Neural cell (in vitro differentiated cells): ENCODE results near the gene SLC4A7. TPM values are rescaled to one million over a fixed set of nuclear protein-coding genes. Genes with fewer than 3 reads are reported as not detected.
"Not testable (repeated sequence)": the region's sequence is repeated elsewhere in the genome, so short reads cannot be mapped to it uniquely, and the experiment has no call there.

Experiments used
- H2AFZ ChIP-seq: fragments of 200-600, 300-800 bp; sonication (generic), shearing (Covaris generic); 2 replicates; pipeline ENCODE4 v1.6.0; 2014; ENCODE audit warnings: low read depth, mild to moderate bottlenecking, antibody characterized with exemption, low read length, moderate library complexity
- H3F3A ChIP-seq: fragments of 200-600 bp; shearing (Covaris generic); 2 replicates; pipeline ENCODE4 v1.6.1; 2016; ENCODE audit warnings: mild to moderate bottlenecking, moderate library complexity, mixed read lengths, antibody characterized with exemption, low read length; ENCODE audit not compliant: insufficient read depth, poor library complexity, severe bottlenecking
- H3K27ac ChIP-seq: fragments of 200-600, 300-800 bp; sonication (generic), shearing (Covaris generic); 2 replicates; pipeline ENCODE4 v1.5.1; 2014; ENCODE audit warnings: mild to moderate bottlenecking, low read length, moderate library complexity
- H3K27me3 ChIP-seq: fragments of 300-800, 200-600 bp; sonication (generic), shearing (Covaris generic); 2 replicates; pipeline ENCODE4 v1.6.0; 2014; ENCODE audit warnings: mild to moderate bottlenecking, low read depth, low read length, moderate library complexity; ENCODE audit not compliant: insufficient read depth
- H3K36me3 ChIP-seq: fragments of 300-800, 200-600 bp; sonication (generic), shearing (Covaris generic); 2 replicates; pipeline ENCODE4 v1.5.1; 2014; ENCODE audit warnings: mild to moderate bottlenecking, antibody characterized with exemption, low read length, moderate library complexity; ENCODE audit not compliant: insufficient read depth
- H3K4me2 ChIP-seq: fragments of 300-800, 200-600 bp; sonication (generic), shearing (Covaris generic); 2 replicates; pipeline ENCODE4 v1.6.0; 2014; ENCODE audit warnings: mild to moderate bottlenecking, low read length
- H3K4me3 ChIP-seq: fragments of 300-800, 200-600 bp; sonication (generic), shearing (Covaris generic); 2 replicates; pipeline ENCODE4 v1.5.1; 2014; ENCODE audit warnings: mild to moderate bottlenecking, low read length, moderate library complexity
- H3K79me2 ChIP-seq: fragments of 200-600 bp; shearing (Covaris generic); replicated peaks from 2 replicates; pipeline ENCODE4 v1.6.0; 2014; ENCODE audit warnings: mild to moderate bottlenecking, low read length, moderate library complexity; ENCODE audit not compliant: insufficient read depth
- H3K9ac ChIP-seq: fragments of 300-800, 200-600 bp; sonication (generic), shearing (Covaris generic); 2 replicates; pipeline ENCODE4 v1.6.1; 2016; ENCODE audit warnings: mild to moderate bottlenecking, low read length, mixed read lengths
- H3K9me2 ChIP-seq: fragments of 200-600 bp; shearing (Covaris generic); 2 replicates; pipeline ENCODE4 v1.6.1; 2016; ENCODE audit warnings: mild to moderate bottlenecking, low read length, mixed read lengths; ENCODE audit not compliant: insufficient read depth
- H3K9me3 ChIP-seq: fragments of 200-600, 300-800 bp; sonication (generic), shearing (Covaris generic); 2 replicates; pipeline ENCODE4 v1.6.1; 2016; ENCODE audit warnings: mild to moderate bottlenecking, mixed run types, low read length, moderate library complexity, mixed read lengths
- H4K20me1 ChIP-seq: fragments of 200-600 bp; shearing (Covaris generic); 2 replicates; pipeline ENCODE4 v1.6.1; 2016; ENCODE audit warnings: mild to moderate bottlenecking, mixed run types; ENCODE audit not compliant: insufficient read depth
- CTCF ChIP-seq: fragments of 450-650 bp; IDR thresholded peaks from 2 replicates; pipeline ENCODE4 v1.5.1; 2014; ENCODE audit warnings: antibody characterized with exemption, mild to moderate bottlenecking, moderate library complexity; ENCODE audit not compliant: poor library complexity, severe bottlenecking
- EP300 ChIP-seq: fragments of 450-650 bp; conservative IDR thresholded peaks from 2 replicates; pipeline ENCODE4 v1.6.1; 2014; ENCODE audit warnings: antibody characterized with exemption, mild to moderate bottlenecking, moderate library complexity; ENCODE audit not compliant: poor library complexity, severe bottlenecking
- EZH2 ChIP-seq: fragments of 200-600, 300-800 bp; shearing (Covaris generic), sonication (generic); IDR thresholded peaks from 2 replicates; pipeline ENCODE4 v1.6.1; 2014; ENCODE audit warnings: antibody characterized with exemption, low read length, borderline replicate concordance, mild to moderate bottlenecking; ENCODE audit not compliant: insufficient read depth, poor library complexity, severe bottlenecking
- MXI1 ChIP-seq: fragments of 450-650 bp; conservative IDR thresholded peaks from 2 replicates; pipeline ENCODE4 v1.6.1; 2014; ENCODE audit warnings: antibody characterized with exemption, mild to moderate bottlenecking; ENCODE audit not compliant: poor library complexity, severe bottlenecking
- POLR2AphosphoS5 ChIP-seq: IDR thresholded peaks from 2 replicates; pipeline ENCODE4 v1.6.1; 2012
- RAD21 ChIP-seq: fragments of 450-650 bp; conservative IDR thresholded peaks from 2 replicates; pipeline ENCODE4 v1.6.1; 2014; ENCODE audit warnings: antibody characterized with exemption, mild to moderate bottlenecking, moderate library complexity
- REST ChIP-seq: IDR thresholded peaks from 2 replicates; pipeline ENCODE4 v1.6.1; 2012; ENCODE audit warnings: borderline replicate concordance
- SMC3 ChIP-seq: fragments of 450-650 bp; conservative IDR thresholded peaks from 2 replicates; pipeline ENCODE4 v1.6.1; 2014; ENCODE audit warnings: antibody characterized with exemption, mild to moderate bottlenecking, moderate library complexity; ENCODE audit not compliant: poor library complexity
- TAF1 ChIP-seq: IDR thresholded peaks from 2 replicates; pipeline ENCODE4 v1.6.1; 2012; ENCODE audit warnings: low read depth
- polyA plus RNA-seq: library from polyadenylated mRNA; depleted of rRNA; stranded (reverse); fragments of >200 nt; gene quantifications from 2 replicates; pipeline ENCODE4 v1.2.3, GENCODE V29; 2014

The SLC4A7 gene
- polyA plus RNA-seq, 1 donor from 2014 or later, result 96.9 TPM

- Histone ChIP-seq H3K27ac (no peak overlapping the region), H3K4me3 (no peak overlapping the region), H3K36me3 (no peaks in the 10 kb centered on the region), H3K9ac (no peak overlapping the region), H2AFZ (no peak overlapping the region), H3K9me3 (no peaks in the 10 kb centered on the region), H3K4me2 (no peak overlapping the region), H4K20me1 (no peaks in the 10 kb centered on the region), H3K79me2 (no peaks in the 10 kb centered on the region), H3K27me3 (no peaks in the 10 kb centered on the region), H3F3A (no peaks in the 10 kb centered on the region), H3K9me2 (no peaks in the 10 kb centered on the region)
- TF ChIP-seq EZH2 (no peak), RAD21 (no peak), TAF1 (no peak), CTCF (no peak), REST (no peak), MXI1 (no peak), SMC3 (no peak), POLR2AphosphoS5 (no peak), EP300 (no peak)
Measured at GRCh38 chr3:27335571-27335970, 148.6 kb downstream of the SLC4A7 start.

GRCh38 chr3:27333843-27334242 lies 150.3 kb downstream of the SLC4A7 start:
- Histone ChIP-seq H3K79me2 (no peaks in the 10 kb centered on the region), H3K9me2 (no peaks in the 10 kb centered on the region), H3K9me3 (no peaks in the 10 kb centered on the region), H4K20me1 (no peaks in the 10 kb centered on the region), H3F3A (no peaks in the 10 kb centered on the region), H3K36me3 (no peaks in the 10 kb centered on the region), H3K9ac (no peak overlapping the region), H3K4me2 (no peak overlapping the region), H3K27me3 (no peaks in the 10 kb centered on the region), H3K27ac (no peak overlapping the region), H3K4me3 (no peak overlapping the region), H2AFZ (no peak overlapping the region)
- TF ChIP-seq EZH2 (no peak), REST (no peak), EP300 (no peak), SMC3 (no peak), TAF1 (no peak), CTCF (no peak), POLR2AphosphoS5 (no peak), RAD21 (no peak), MXI1 (no peak)

GRCh38 chr3:27328982-27329762 lies 155.0 kb downstream of the SLC4A7 start:
- H4K20me1 ChIP-seq, H3K9ac ChIP-seq, H3K36me3 ChIP-seq, H3K9me3 ChIP-seq, H3K27me3 ChIP-seq, H3K9me2 ChIP-seq, H3F3A ChIP-seq, H3K4me3 ChIP-seq, H3K4me2 ChIP-seq, H3K27ac ChIP-seq, H2AFZ ChIP-seq, H3K79me2 ChIP-seq: not testable (repeated sequence)
